CD4-positive, alpha-beta T cell treated with Interleukin-15 for 4 hours (primary cell): Measurements from ENCODE around the gene CSTB.

ENCODE experiments used
- DNase-seq: peaks from one replicate; pipeline ENCODE4 v3.0.0-alpha.2; 2020; ENCODE audit warnings: low spot score

CSTB gene

GRCh38 chr21:43767984-43768867 lies 7.9 kb downstream of the CSTB start:
- no peak for DNase-seq

- no peak for DNase-seq
These were observed 8.6 kb downstream of the CSTB start for GRCh38 chr21:43767498-43767983.

- no peak for DNase-seq
These were observed 9.2 kb downstream of the CSTB start for GRCh38 chr21:43766734-43767497.

GRCh38 chr21:43764576-43765495 lies 11.3 kb downstream of the CSTB start:
- DNase-seq, result no peak

- no peak for DNase-seq
These were observed 12.1 kb downstream of the CSTB start for GRCh38 chr21:43763901-43764523.

- DNase-seq, result no peak
These were observed 13.6 kb downstream of the CSTB start for GRCh38 chr21:43762303-43763128.

GRCh38 chr21:43761886-43762285 lies 14.2 kb downstream of the CSTB start:
- no peak for DNase-seq

GRCh38 chr21:43760391-43760958 lies 15.6 kb downstream of the CSTB start:
- DNase-seq, result no peak

- DNase-seq, result no peak
These were observed 16.5 kb downstream of the CSTB start for GRCh38 chr21:43759651-43760050.

GRCh38 chr21:43758811-43759210 lies 17.3 kb downstream of the CSTB start:
- DNase-seq, result no peak

GRCh38 chr21:43758111-43758641 lies 17.9 kb downstream of the CSTB start:
- DNase-seq, result no peak

- DNase-seq, result no peak
These were observed 18.5 kb downstream of the CSTB start for GRCh38 chr21:43757601-43758000.

GRCh38 chr21:43755820-43756594 lies 20.1 kb downstream of the CSTB start:
- DNase-seq, result no peak

GRCh38 chr21:43754948-43755781 lies 20.9 kb downstream of the CSTB start:
- DNase-seq, result no peak

- no peak for DNase-seq
These were observed 22.7 kb downstream of the CSTB start for GRCh38 chr21:43753439-43753799.

- DNase-seq, result no peak
These were observed 23.2 kb downstream of the CSTB start for GRCh38 chr21:43752758-43753438.

- DNase-seq, result no peak
These were observed 24.0 kb downstream of the CSTB start for GRCh38 chr21:43751955-43752591.
